ENCODE measurements around the gene STRIT1. TPM values are rescaled to one million over a fixed set of nuclear protein-coding genes. Genes with fewer than 3 reads are reported as not detected.

Gene STRIT1
- total RNA-seq, 1 experiment from 2014 or later, result not detected

- no peaks in the 10 kb centered on the region for H3K4me1 ChIP-seq (ENCODE audit: control insufficient read depth, insufficient read depth, low read length)
- no peak overlapping the region for H3K4me3 ChIP-seq (ENCODE audit: low read depth in 2 of 2, low read length in 2 of 2)
- TF ChIP-seq TCF7L2 (IDR thresholded peaks at IDR 0.05; ENCODE audit: low read depth, low read length) (no peak), REST (IDR thresholded peaks at IDR 0.05; ENCODE audit: insufficient read depth in 1 of 2, low read depth in 2 of 2, low read length in 1 of 2) (no peak), CTCF (IDR thresholded peaks at IDR 0.05) (no peak), SIN3A (IDR thresholded peaks at IDR 0.05; ENCODE audit: borderline replicate concordance, insufficient read depth, low read depth, low read length) (no peak), POLR2AphosphoS5 (IDR thresholded peaks at IDR 0.05; ENCODE audit: low read depth, low read length) (no peak)
- in situ Hi-C loops (cut with HindIII; ENCODE audit: low pct_unique_long_range_greater_than_20kb, low sequenced_read_pairs), result no loop called here
- intact Hi-C loops (cut with micrococcal nuclease; ENCODE audit: unreplicated experiment), result no loop called here
- DNase-seq (ENCODE audit: low read depth, low spot score), result no peak
- H3K27me3 ChIP-seq (ENCODE audit: control insufficient read depth, insufficient read depth, low read length), result no peaks in the 10 kb centered on the region; the same call in 1 of the 2 replicates
- POLR2A ChIA-PET, result no interaction called here
- no peaks in the 10 kb centered on the region for H3K9me3 ChIP-seq (ENCODE audit: control insufficient read depth, insufficient read depth, low read depth, low read length)
- BruUV-seq (replicated peaks), result no TSS peak
- CTCF ChIA-PET, result no interaction called here
- ATAC-seq, result no peak
- H3K36me3 ChIP-seq (ENCODE audit: control insufficient read depth, insufficient read depth, low read length), result no peaks in the 10 kb centered on the region
- H3K27ac ChIP-seq (ENCODE audit: low read length), result no peak overlapping the region
Observed at GRCh38 chr3:155334914-155335723, 41.6 kb upstream of the STRIT1 start.

GRCh38 chr3:155334215-155334913, 40.9 kb upstream of the STRIT1 start:
- H3K9me3 ChIP-seq (ENCODE audit: control insufficient read depth, insufficient read depth, low read depth, low read length), result no peaks in the 10 kb centered on the region
- ChIA-PET CTCF (no interaction called here), POLR2A (no interaction called here)
- in situ Hi-C loops (cut with HindIII; ENCODE audit: low pct_unique_long_range_greater_than_20kb, low sequenced_read_pairs), result no loop called here
- H3K4me1 ChIP-seq (ENCODE audit: control insufficient read depth, insufficient read depth, low read length), result no peaks in the 10 kb centered on the region
- ATAC-seq (no peak), DNase-seq (ENCODE audit: low read depth, low spot score) (no peak)
- no peak overlapping the region for H3K27ac ChIP-seq (ENCODE audit: low read length)
- H3K4me3 ChIP-seq (ENCODE audit: low read depth in 2 of 2, low read length in 2 of 2), result no peak overlapping the region
- BruUV-seq (replicated peaks), result no TSS peak
- intact Hi-C loops (cut with micrococcal nuclease; ENCODE audit: unreplicated experiment), result no loop called here
- no peaks in the 10 kb centered on the region for H3K36me3 ChIP-seq (ENCODE audit: control insufficient read depth, insufficient read depth, low read length)
- no peaks in the 10 kb centered on the region; the same call in 1 of the 2 replicates for H3K27me3 ChIP-seq (ENCODE audit: control insufficient read depth, insufficient read depth, low read length)
- TF ChIP-seq REST (IDR thresholded peaks at IDR 0.05; ENCODE audit: insufficient read depth in 1 of 2, low read depth in 2 of 2, low read length in 1 of 2) (no peak), TCF7L2 (IDR thresholded peaks at IDR 0.05; ENCODE audit: low read depth, low read length) (no peak), CTCF (IDR thresholded peaks at IDR 0.05) (no peak), POLR2AphosphoS5 (IDR thresholded peaks at IDR 0.05; ENCODE audit: low read depth, low read length) (no peak), SIN3A (IDR thresholded peaks at IDR 0.05; ENCODE audit: borderline replicate concordance, insufficient read depth, low read depth, low read length) (no peak)

Data from Panc1 (cell line).